GM19455 (cell line): ENCODE results near the gene BEND2.

Source experiments
- ATAC-seq: cut with Tn5 transposase; IDR thresholded peaks from one replicate; pipeline ENCODE4 v1.9.1; 2021; ENCODE audit not compliant: unreplicated experiment

The BEND2 gene

DNA sequence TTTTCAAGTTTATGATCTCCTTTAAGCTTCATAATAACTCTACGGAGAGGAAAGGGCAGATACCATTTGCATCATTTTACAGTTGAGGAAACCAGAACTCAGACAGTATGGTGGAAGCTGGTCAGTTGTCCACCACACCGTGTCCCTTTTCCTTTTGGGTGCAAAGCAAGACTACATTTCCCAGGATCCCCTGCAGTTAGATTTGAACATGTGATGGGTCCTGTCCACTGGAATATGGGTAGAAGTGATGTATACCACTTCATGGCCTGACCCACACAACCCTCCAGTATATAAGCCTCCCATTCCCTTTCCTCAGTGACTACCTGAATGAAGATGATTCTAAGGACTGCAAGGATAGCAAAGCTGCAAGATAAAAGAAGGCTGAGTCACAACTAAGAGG lies 74.7 kb downstream of the BEND2 start:
- ATAC-seq, result no peak

GRCh38 chrX:18136816-18137215 lies 83.9 kb downstream of the BEND2 start:
- ATAC-seq, result no peak

DNA sequence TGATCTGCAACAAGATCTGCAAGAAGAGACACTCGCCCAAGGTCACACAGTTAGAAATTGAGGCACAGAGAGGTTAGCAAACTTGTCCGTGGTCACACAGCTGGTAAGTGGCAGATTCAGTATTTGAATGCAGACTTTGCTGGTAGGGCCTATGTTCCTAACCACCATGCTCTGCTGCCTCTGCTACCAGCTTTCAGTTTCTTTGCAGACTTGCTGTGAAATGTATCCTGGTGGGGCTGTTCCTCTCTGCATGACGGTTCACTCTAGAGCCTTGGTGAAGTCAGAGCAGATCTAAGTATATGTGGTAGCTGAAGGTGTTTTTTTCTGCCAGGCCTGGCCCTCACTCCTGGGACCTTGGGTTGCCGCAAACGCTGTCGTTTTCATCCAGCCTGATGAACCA lies 87.1 kb downstream of the BEND2 start:
- ATAC-seq, result no peak

- ATAC-seq, result no peak
Measured at GRCh38 chrX:18129690-18130089, 91.0 kb downstream of the BEND2 start.

- ATAC-seq, result no peak
Measured at GRCh38 chrX:18126971-18127370, 93.7 kb downstream of the BEND2 start.

- no peak for ATAC-seq
Measured at GRCh38 chrX:18119856-18120255, 100.8 kb downstream of the BEND2 start.
